ENCODE measurements around the gene RNF150. TPM values are rescaled to one million over a fixed set of nuclear protein-coding genes. Genes with fewer than 3 reads are reported as not detected.

Gene RNF150
- total and polyA plus RNA-seq, 4 donors = 14.3 to 28.0 (median 18.6) TPM

GRCh38 chr4:140869446-140869845 is 263.8 kb downstream of the RNF150 start:
- Histone ChIP-seq H3K27ac (ENCODE audit: low read depth, low read length) (no peak overlapping the region), H3K27me3 (ENCODE audit: control insufficient read depth, insufficient read depth, low read length) (no peaks in the 10 kb centered on the region), H3K4me3 (ENCODE audit: low read depth, low read length) (no peak overlapping the region), H3K9me3 (ENCODE audit: control insufficient read depth, insufficient read depth, low read length) (no peaks in the 10 kb centered on the region), H3K4me1 (ENCODE audit: control insufficient read depth, insufficient read depth, low read length) (peaks cover 3% of the 10 kb centered on the region), H3K36me3 (ENCODE audit: control insufficient read depth, insufficient read depth, low read length) (no peaks in the 10 kb centered on the region)
- DNase-seq (ENCODE audit: low read depth in 4 of 6, low spot score in 6 of 6) = no peak
- whole genome bisulfite sequencing (ENCODE audit: insufficient coverage) = no CpG with 5 or more reads among the region's 1 CpG

- no peak for DNase-seq (ENCODE audit: low read depth in 4 of 6, low spot score in 6 of 6)
- Histone ChIP-seq H3K4me1 (ENCODE audit: control insufficient read depth, insufficient read depth, low read length) (peaks cover 3% of the 10 kb centered on the region), H3K4me3 (ENCODE audit: low read depth, low read length) (no peak overlapping the region), H3K27ac (ENCODE audit: low read depth, low read length) (no peak overlapping the region), H3K36me3 (ENCODE audit: control insufficient read depth, insufficient read depth, low read length) (no peaks in the 10 kb centered on the region), H3K9me3 (ENCODE audit: control insufficient read depth, insufficient read depth, low read length) (no peaks in the 10 kb centered on the region), H3K27me3 (ENCODE audit: control insufficient read depth, insufficient read depth, low read length) (no peaks in the 10 kb centered on the region)
- WGBS (ENCODE audit: insufficient coverage) = 63% methylated on average over 3 of the region's 3 CpGs
Observed at GRCh38 chr4:140867356-140867755, 265.9 kb downstream of the RNF150 start.

GRCh38 chr4:140866492-140867005 is 266.7 kb downstream of the RNF150 start:
- H3K36me3 ChIP-seq (ENCODE audit: control insufficient read depth, insufficient read depth, low read length) = no peaks in the 10 kb centered on the region
- H3K27ac ChIP-seq (ENCODE audit: low read depth, low read length) = no peak overlapping the region
- DNase-seq (ENCODE audit: low read depth in 4 of 6, low spot score in 6 of 6) = peak in 1 of 6 donors; percentile 57
- no peaks in the 10 kb centered on the region for H3K9me3 ChIP-seq (ENCODE audit: control insufficient read depth, insufficient read depth, low read length)
- H3K27me3 ChIP-seq (ENCODE audit: control insufficient read depth, insufficient read depth, low read length) = no peaks in the 10 kb centered on the region
- WGBS (ENCODE audit: insufficient coverage) = no CpG with 5 or more reads among the region's 5 CpGs
- H3K4me1 ChIP-seq (ENCODE audit: control insufficient read depth, insufficient read depth, low read length) = peaks cover 3% of the 10 kb centered on the region
- no peak overlapping the region for H3K4me3 ChIP-seq (ENCODE audit: low read depth, low read length)

GRCh38 chr4:140865253-140866217 is 267.7 kb downstream of the RNF150 start:
- Histone ChIP-seq H3K4me1 (ENCODE audit: control insufficient read depth, insufficient read depth, low read length) (peaks cover 2% of the 10 kb centered on the region), H3K27ac (ENCODE audit: low read depth, low read length) (no peak overlapping the region), H3K9me3 (ENCODE audit: control insufficient read depth, insufficient read depth, low read length) (no peaks in the 10 kb centered on the region), H3K27me3 (ENCODE audit: control insufficient read depth, insufficient read depth, low read length) (no peaks in the 10 kb centered on the region), H3K36me3 (ENCODE audit: control insufficient read depth, insufficient read depth, low read length) (no peaks in the 10 kb centered on the region), H3K4me3 (ENCODE audit: low read depth, low read length) (no peak overlapping the region)
- DNase-seq (ENCODE audit: low read depth in 4 of 6, low spot score in 6 of 6) = no peak
- WGBS (ENCODE audit: insufficient coverage) = 57% methylated on average over 2 of the region's 7 CpGs

GRCh38 chr4:140863197-140863596 is 270.1 kb downstream of the RNF150 start:
- Histone ChIP-seq H3K27ac (ENCODE audit: low read depth, low read length) (no peak overlapping the region), H3K9me3 (ENCODE audit: control insufficient read depth, insufficient read depth, low read length) (no peaks in the 10 kb centered on the region), H3K4me1 (ENCODE audit: control insufficient read depth, insufficient read depth, low read length) (no peaks in the 10 kb centered on the region), H3K27me3 (ENCODE audit: control insufficient read depth, insufficient read depth, low read length) (no peaks in the 10 kb centered on the region), H3K36me3 (ENCODE audit: control insufficient read depth, insufficient read depth, low read length) (no peaks in the 10 kb centered on the region), H3K4me3 (ENCODE audit: low read depth, low read length) (no peak overlapping the region)
- DNase-seq (ENCODE audit: low read depth in 4 of 6, low spot score in 6 of 6) = no peak
- 87% methylated on average over 2 of the region's 2 CpGs for WGBS (ENCODE audit: insufficient coverage)

GRCh38 chr4:140862177-140862442 is 271.2 kb downstream of the RNF150 start:
- no peaks in the 10 kb centered on the region for H3K36me3 ChIP-seq (ENCODE audit: control insufficient read depth, insufficient read depth, low read length)
- no peak overlapping the region for H3K27ac ChIP-seq (ENCODE audit: low read depth, low read length)
- 88% methylated on average over 3 of the region's 4 CpGs for WGBS (ENCODE audit: insufficient coverage)
- no peaks in the 10 kb centered on the region for H3K27me3 ChIP-seq (ENCODE audit: control insufficient read depth, insufficient read depth, low read length)
- no peaks in the 10 kb centered on the region for H3K9me3 ChIP-seq (ENCODE audit: control insufficient read depth, insufficient read depth, low read length)
- H3K4me3 ChIP-seq (ENCODE audit: low read depth, low read length) = no peak overlapping the region
- H3K4me1 ChIP-seq (ENCODE audit: control insufficient read depth, insufficient read depth, low read length) = no peaks in the 10 kb centered on the region
- no peak for DNase-seq (ENCODE audit: low read depth in 4 of 6, low spot score in 6 of 6)

- Histone ChIP-seq H3K9me3 (ENCODE audit: control insufficient read depth, insufficient read depth, low read length) (no peaks in the 10 kb centered on the region), H3K4me1 (ENCODE audit: control insufficient read depth, insufficient read depth, low read length) (no peaks in the 10 kb centered on the region), H3K36me3 (ENCODE audit: control insufficient read depth, insufficient read depth, low read length) (no peaks in the 10 kb centered on the region), H3K27me3 (ENCODE audit: control insufficient read depth, insufficient read depth, low read length) (no peaks in the 10 kb centered on the region), H3K27ac (ENCODE audit: low read depth, low read length) (no peak overlapping the region), H3K4me3 (ENCODE audit: low read depth, low read length) (no peak overlapping the region)
- DNase-seq (ENCODE audit: low read depth in 4 of 6, low spot score in 6 of 6) = peak; percentile 77 to 97 (median 88)
- WGBS (ENCODE audit: insufficient coverage) = 50% methylated on average over 2 of the region's 7 CpGs
Observed at GRCh38 chr4:140861359-140862176, 271.7 kb downstream of the RNF150 start.

- no peaks in the 10 kb centered on the region for H3K9me3 ChIP-seq (ENCODE audit: control insufficient read depth, insufficient read depth, low read length)
- H3K4me1 ChIP-seq (ENCODE audit: control insufficient read depth, insufficient read depth, low read length) = no peaks in the 10 kb centered on the region
- no peak overlapping the region for H3K4me3 ChIP-seq (ENCODE audit: low read depth, low read length)
- WGBS (ENCODE audit: insufficient coverage) = 73% methylated on average over 3 of the region's 3 CpGs
- no peaks in the 10 kb centered on the region for H3K27me3 ChIP-seq (ENCODE audit: control insufficient read depth, insufficient read depth, low read length)
- no peak for DNase-seq (ENCODE audit: low read depth in 4 of 6, low spot score in 6 of 6)
- H3K36me3 ChIP-seq (ENCODE audit: control insufficient read depth, insufficient read depth, low read length) = no peaks in the 10 kb centered on the region
- H3K27ac ChIP-seq (ENCODE audit: low read depth, low read length) = no peak overlapping the region
Observed at GRCh38 chr4:140858897-140859296, 274.4 kb downstream of the RNF150 start.

GRCh38 chr4:140857111-140857510 is 276.2 kb downstream of the RNF150 start:
- 80% methylated on average over 2 of the region's 2 CpGs for WGBS (ENCODE audit: insufficient coverage)
- Histone ChIP-seq H3K4me1 (ENCODE audit: control insufficient read depth, insufficient read depth, low read length) (no peaks in the 10 kb centered on the region), H3K4me3 (ENCODE audit: low read depth, low read length) (no peak overlapping the region), H3K27ac (ENCODE audit: low read depth, low read length) (no peak overlapping the region), H3K9me3 (ENCODE audit: control insufficient read depth, insufficient read depth, low read length) (no peaks in the 10 kb centered on the region), H3K27me3 (ENCODE audit: control insufficient read depth, insufficient read depth, low read length) (no peaks in the 10 kb centered on the region), H3K36me3 (ENCODE audit: control insufficient read depth, insufficient read depth, low read length) (no peaks in the 10 kb centered on the region)
- DNase-seq (ENCODE audit: low read depth in 4 of 6, low spot score in 6 of 6) = no peak
